RPMI7951 (cell line): ENCODE results near the gene WNT9B. TPM values are rescaled to one million over a fixed set of nuclear protein-coding genes. Genes with fewer than 3 reads are reported as not detected.
"Not testable (repeated sequence)": the region's sequence is repeated elsewhere in the genome, so short reads cannot be mapped to it uniquely, and the experiment has no call there.

ENCODE experiments used
- DNase-seq: peaks from one replicate; pipeline ENCODE4 v3.0.0-alpha.2; 2012; ENCODE audit warnings: low read depth
- total RNA-seq: library from RNA; depleted of rRNA; stranded (reverse); fragments of >200 nt; shearing (Covaris generic); gene quantifications from 2 replicates; pipeline ENCODE4 v1.2.3, GENCODE V29; 2014

The WNT9B gene
- total RNA-seq, 1 experiment from 2014 or later: not detected

DNA sequence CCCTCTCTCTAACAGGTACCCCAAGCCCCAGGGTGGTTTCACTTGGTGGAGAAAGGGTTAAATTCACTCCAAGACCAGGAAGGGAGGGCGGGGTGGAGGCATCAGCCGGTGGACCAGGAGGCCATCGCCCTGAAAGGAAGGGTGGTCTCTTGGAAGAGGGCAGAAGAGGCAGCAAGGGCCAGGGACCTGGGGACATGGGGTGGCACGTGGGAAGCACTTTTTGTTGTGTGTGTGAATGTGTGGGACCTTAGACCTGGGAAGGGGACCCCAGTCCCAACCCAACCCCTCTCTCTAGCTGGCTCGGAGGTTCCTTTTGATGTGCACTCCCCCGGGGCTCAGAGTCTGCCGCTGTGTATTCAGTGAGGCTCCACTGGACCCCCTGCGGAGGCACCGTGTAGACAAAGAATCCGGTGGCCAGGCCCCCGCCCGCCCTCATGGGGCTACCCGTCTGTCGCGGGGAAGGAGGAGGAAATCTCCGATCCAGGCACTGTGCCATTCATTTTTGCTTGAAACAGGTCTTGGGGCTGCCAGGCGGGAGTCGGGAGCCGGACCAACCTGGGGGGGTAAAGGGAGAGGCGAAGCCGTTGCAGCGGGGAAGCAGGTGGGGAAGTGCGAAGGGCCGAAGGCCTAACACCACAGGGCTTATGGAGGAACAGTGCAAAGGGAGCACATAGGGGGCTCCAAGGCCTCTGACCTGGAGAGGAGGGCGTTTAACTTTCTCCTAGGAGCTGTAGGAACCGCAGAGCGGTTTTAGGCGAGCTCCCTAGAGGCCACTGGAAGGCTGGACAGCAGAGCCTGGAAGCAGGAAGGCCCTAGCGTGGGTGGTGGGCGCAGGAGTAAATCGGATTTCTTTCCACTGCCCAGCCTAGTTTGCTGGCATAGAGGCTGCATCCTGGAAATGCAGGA lies 29.6 kb upstream of the WNT9B start:
- no peak for DNase-seq

DNA sequence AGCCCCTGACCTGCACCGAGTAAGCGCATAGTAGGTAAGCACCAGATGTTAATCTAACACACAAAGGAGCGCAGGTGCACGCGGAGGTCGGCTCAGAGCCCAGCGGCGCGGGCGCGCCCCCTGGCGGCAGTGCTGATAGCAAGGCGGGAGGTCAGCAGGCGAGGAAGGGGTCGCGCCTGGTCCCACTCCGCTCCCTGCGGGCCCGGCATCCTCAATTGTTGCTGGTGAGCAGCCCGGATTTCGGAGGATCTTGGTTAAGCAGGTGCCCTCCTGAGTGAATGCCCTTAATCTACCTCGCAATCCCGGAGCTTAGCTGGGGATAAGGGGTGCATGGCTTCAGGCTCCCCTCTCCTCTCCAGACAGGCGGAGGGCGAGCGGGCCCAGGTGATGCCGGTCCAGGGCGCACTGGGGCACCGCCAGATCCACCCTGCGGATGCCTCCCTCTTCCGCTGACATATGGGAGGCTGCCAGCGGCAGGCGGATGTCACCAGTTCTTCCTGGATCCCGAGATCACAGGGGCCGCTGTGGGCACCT lies 28.9 kb upstream of the WNT9B start:
- DNase-seq: no peak

DNA sequence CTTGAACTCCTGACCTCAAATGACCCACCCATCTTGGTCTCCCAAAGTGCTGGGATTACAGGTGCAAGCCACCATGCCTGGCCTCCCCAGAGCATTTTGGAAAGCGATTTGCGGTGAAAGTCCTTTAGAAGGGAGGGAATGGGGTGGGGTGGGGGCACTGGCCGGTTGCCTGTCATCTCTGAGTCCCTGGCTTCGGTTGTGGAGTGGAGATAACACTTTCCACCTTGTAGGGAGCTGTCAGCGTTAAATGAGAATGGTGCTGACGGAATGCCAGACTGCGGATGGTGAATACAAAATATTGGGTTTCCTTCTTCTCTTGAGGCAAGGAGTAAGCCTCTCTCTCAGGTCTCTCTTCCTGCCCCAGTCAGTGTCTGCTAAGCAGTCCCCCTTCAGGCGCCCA lies 27.7 kb upstream of the WNT9B start:
- no peak for DNase-seq

DNA sequence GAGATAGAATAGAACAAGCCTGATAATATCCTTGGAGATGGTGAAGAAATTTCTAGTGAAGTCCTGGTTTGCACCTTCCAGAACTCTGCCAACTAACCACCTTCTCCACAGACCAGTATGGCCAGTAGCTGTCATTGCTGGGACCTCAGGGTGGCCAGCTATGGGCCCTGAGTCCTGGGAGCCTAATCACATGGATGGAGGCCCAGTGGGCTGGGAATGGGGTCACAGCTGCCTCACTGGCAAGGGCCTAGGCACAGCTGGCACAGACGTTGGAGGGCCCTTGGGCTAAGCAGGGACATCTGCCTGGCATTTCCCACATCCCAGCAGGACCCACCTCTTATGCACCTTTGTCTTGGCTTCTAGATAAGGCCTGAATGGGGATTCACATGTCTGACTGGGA lies 25.3 kb upstream of the WNT9B start:
- DNase-seq: no peak

DNA sequence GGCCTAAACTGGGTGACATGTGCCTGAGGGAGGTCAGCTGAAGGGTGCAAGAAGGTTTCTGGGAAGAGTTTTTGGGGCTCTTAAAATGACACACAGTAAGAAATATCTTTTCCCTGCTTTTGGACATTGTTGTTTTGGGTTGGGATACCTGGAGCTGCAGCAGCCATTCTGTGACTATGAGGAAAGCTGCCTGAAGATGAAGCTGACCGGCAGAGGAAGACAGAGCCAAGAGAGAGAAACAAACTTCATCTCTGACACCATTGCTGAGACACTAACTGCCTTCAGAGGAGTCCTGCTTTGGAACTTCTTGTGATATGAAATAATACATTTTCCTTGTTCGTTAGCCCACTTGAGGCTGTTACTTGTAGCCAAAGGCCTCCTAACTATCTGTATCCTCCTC lies 24.1 kb upstream of the WNT9B start:
- DNase-seq: no peak

DNA sequence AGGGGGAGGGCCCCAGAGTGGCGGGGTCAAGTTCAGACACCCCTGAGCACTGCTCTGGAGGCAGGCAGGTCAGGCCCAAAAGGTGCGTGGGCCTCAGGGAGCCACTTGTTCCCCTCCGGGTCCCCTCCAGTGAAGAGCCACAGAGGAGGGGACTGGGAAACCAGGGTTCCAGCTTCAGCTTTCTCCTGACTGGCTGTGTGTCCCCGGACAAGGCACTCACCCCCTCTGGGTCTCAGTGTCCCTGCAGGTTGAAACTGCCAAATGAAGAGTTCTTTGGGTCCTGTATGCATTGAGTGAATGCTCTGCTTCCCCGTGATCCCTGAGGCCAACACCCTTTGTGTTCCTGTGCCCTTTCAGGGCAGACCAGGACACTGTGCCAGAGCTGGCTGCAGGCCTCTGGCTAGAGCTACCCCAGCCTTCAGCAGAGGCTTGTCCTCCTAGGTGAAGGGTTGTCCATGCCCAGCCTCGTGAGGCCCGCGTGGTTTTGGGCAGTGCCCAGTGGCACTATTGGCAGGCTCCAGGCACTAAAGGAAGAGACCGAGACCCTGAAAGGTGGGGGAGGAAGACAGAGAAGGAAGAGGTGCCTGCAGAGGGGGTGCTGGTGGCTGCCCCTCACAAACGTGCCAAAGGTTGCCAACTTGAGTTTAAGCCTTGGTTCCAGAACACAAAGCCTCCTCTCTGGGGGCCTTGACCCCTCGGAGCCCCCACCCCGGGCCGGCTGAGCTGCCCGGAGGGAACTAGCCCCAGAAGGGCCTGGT lies 19.6 kb upstream of the WNT9B start:
- no peak for DNase-seq

DNA sequence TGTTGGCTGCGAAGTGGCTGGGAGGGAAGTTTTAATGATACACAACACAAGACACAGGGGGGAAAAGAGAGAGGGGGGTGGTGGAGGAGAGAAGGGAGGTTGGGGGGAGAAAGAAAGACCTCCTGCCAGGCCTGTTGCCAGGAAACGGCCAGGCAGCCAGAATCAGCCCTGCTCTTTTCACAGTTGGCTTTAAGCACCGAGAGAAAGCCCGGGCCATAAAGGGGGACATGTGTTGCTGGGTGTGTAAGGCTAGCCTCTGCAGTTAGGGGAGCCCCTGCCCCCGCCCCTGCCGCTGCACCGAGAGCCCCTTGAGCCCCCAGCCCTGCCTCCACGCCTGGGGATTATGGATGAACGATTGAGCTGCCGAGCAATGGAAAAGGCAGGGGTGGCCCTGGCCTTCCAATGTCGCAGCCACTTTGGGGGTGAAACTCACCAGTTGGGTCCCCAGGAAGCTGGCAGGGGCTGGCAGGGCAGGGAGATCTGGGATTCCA lies 19.0 kb upstream of the WNT9B start:
- no peak for DNase-seq

DNA sequence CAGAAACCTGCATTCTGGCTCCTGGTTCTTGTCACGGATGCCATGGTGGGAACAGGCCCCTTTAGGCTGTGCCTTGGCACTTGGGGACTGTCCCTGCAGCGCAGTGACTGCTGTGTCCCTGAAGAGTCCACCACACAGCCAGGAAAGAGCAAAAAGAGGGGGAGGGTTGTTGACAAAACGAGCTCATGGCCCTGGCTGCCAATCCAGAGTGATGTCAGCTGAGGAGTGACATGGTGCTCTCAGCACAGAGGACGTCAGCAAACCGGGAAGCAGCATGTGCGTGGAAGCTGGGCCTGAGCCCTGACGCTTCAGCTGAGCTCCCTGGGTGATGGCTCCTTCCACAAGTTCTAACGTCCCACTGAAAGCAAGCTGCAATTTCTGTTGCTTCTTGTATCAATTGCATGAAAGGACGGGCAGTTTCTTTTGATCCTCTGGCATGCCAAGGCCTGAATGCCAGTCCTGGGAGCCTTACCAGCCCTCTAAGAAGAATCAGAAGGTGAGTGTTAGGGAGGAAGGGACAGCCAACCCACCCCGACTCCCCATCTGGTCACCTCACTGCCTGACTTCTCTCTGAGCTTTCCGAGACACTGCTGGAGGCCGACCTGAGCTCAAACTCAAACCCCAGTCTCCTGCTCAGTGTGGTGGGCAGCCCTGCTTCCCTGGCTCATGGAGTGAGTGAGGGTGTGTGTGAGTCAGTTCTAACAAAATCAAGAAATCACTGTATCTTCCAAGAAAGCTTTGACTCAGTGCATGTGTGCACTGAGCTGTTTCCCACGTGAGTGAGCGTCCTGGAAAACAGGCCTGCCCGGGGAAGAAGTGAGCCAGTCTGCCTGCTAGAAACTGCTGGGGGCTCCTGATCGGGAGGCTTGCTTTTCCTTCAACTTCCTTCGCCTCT lies 18.2 kb upstream of the WNT9B start:
- DNase-seq: peak; percentile 24

DNA sequence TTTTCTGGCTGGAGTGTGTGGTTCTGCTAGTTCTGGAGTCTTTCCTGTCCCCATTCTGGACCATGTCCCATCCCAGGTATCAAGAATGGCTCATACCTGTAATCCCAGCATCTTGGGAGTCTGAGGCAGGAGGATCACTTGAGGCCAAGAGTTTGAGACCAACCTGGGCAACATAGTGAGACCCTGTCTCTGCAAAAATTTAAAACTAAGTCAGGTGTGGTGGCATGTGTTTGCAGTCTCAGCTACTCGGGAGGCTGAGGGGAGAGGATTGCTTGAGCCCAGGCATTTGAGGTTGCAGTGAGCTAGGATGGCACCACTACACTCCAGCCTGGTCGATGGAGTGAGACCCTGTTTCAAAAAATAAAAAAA lies 17.6 kb upstream of the WNT9B start:
- DNase-seq: no peak

DNA sequence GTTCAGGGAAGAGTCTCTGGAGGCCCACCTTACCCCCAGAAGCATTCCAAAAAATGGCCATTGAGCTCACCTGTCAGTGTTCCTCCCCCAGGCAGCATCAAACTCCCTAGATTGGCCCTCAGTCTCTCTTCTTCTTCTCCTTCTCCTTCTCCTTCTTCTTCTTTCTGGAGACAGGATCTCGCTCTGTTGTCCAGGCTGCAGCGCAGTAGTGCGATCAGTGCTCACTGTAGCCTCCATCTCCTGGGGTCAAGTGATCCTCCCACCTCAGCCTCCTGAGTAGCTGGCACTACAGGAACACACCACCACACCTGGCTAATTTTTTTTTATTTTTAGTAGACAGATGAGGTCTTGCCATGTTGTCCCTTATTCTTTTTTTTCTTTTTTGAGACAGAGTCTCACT lies 16.5 kb upstream of the WNT9B start:
- DNase-seq: no peak

DNA sequence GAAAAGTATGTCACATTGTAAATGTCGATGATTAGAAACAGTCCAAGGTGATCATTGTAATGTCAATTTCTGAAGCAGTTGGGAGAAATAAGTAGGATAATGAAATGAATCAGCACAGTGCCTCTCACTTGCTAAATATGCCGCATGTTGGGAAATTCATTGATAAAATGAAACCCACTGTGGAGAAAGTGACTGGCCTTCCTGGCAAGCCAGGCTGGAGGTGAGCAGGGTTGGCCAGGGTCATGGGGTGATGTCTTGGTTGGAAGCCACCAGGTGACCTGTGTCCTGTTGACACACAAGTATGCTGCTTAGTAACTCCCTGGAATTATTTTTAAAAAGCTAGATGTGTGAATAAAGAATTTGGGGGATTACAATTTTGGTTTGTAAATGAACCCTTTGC lies 14.9 kb upstream of the WNT9B start:
- DNase-seq: no peak

DNA sequence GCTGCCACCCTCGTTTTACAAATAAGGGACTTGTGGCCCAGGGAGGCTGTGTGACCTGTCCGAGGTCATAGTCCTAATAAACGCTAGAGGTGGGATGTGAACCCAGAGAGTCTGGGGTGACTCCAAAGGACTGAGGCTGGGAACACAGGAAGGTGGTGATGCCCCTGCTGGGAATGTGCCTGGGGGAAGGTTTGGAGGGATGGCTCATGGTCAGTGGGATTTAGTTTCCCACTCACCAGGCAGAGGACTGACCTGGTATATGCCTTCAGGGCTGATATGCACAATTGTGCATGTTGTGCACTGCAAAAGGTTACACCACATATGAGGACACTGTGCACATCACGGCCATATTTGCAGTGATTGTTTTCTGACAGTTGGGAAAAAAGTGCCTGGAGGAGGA lies 13.9 kb upstream of the WNT9B start:
- peak; percentile 13 for DNase-seq

DNA sequence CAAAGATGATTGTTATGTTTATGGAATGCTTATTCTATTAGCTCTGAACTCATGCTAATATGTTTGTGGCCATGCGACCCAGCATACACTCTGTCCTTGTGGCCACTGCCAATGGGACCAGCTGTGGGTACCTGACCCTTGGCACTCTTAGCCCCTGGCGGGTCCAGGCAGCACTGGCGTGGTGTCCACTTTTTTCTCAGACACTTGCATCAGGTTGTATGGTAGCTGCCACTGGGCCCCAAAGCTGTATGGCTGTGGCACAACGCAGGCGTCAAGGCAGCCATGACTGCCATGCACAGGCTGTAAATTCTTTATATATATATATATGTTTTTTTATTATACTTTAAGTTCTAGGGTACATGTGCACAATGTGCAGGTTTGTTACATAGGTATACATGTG lies 12.2 kb upstream of the WNT9B start:
- DNase-seq: no peak

DNA sequence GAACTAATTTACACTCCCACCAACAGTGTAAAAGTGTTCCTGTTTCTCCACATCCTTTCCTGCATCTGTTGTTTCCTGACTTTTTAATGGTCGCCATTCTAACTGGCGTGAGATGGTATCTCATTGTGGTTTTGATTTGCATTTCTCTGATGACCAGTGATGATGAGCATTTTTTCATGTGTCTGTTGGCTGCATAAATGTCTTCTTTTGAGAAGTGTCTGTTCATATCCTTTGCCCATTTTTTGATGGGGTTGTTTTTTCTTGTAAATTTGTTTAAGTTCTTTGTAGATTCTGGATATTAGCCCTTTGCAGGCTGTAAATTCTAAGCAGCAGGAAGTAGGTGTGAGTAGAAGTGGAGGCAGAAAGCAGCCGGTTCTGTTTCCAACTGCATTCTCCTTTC lies 10.8 kb upstream of the WNT9B start:
- not testable (repeated sequence) for DNase-seq

DNA sequence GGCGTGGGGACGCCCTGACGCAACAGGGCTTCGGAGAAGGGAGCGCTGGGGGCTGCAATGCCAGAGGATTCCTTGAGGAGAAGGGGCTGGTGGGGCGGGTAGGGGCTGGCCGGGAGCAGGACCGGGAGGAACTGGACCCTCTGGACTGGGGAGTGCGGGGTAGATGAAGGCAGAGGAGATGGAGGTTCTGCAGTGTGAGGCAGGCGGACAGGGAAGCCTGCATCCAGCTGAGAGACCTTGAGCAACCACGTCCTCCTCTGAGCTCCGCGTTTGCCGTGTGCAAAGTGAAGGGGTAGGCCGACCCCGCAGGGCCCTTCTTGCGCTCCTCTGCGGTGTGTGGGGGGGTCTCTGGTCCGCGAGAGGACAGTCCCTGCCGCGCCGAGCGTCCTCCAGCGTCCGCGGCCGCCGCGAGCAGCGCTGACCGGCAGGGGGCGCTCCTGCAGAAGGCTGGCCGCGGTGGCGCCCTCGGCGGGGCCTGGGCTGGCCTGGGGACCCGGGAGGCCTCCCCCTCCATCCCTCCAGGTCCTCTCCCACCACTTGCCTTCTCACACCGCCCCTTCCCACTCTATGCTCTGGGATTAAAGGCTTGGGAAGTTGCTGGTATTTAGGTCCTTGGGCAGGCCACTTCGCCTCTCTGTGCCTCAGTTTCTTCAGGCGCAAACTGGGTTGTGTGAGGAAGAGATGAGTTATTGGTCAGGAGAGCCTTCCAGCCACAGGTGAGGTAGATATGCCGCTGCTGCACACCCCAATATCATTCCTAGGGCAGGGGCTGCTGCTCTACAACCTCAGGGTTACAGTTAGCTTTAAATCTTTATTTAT lies 9.6 kb upstream of the WNT9B start:
- DNase-seq: no peak

DNA sequence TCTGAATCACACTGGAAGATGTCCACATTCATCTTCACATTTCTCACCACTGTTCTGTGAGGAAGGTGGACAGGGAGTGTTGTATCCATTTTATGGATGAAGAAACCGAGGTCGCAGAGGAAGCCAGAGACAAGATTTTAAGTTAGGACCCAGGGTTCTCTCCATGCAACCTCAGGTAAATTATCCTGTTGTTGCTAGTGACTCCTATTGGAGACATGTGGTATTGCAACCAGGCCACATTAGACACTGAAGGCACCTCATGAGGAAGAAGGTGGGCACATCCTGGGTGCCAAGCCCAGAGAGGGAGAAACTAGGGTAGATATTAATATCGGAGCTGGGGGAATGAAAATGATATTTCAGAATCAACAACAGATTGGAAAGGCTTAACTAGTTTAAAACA lies 8.5 kb upstream of the WNT9B start:
- DNase-seq: no peak

DNA sequence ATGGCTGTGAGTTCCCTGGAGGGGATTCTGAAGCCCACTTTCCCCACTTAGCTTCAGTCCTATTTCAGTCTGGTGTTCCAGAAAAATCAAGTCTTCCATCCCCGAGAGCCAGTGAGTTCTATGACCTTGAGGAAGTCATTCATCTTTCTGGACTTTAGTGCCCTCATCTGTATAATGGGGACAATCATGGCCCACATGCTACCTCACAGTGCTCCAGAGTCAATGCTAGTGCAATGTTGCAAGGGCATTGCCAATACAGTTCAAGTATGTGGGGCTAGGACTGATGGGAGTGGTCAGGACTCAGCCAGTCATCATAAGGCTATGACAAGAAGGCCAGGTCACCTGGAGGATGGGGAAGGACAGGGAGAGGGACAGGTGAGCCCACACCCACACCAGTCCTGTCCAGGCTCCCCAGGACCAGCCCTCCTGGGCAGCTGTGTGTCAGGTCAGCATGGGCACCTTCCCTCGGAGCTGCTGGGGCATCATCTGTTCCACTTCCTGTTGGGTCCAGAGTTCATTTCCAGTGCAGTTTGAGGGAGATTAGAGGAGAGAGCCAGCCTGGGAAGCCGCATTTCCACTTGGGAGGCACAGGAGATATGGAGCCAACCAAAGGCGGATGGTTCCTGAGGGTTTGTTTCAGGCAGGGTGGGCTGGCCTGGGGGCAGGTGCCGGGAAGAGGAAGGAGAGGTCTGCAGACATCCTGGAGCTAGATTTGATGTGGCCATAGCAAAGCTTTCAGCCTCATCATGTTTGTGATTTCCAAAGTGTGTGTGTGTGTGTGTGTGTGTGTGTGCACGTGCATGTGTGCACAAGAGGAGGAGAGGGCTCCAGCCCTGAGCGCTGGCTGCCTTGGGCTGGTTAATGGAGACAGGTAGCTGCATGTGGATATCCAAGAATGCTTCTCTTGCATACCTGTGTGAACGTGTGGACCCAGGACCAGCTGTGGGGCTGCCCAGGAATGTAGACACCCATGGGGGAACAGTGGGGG lies 3.9 kb upstream of the WNT9B start:
- DNase-seq: no peak

DNA sequence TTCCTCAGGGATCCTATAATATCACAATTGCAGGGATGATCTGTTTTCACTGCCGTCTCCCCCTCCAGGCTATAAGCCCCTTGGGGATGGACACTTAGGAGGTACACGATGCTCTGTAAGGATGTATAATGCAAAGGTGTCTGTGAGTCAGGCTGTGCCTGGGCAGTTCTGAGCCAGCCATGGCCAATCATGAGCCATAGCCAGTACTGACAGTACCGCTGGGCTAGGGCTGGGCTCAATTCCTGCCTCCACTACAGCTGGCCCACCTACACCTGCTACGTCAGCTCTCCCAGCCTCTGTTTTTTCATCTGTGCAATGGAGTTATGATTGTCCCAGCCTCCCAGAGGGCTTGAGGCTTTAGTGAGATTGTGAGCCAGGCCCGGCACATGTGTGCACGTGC lies 2.8 kb upstream of the WNT9B start:
- DNase-seq: no peak

DNA sequence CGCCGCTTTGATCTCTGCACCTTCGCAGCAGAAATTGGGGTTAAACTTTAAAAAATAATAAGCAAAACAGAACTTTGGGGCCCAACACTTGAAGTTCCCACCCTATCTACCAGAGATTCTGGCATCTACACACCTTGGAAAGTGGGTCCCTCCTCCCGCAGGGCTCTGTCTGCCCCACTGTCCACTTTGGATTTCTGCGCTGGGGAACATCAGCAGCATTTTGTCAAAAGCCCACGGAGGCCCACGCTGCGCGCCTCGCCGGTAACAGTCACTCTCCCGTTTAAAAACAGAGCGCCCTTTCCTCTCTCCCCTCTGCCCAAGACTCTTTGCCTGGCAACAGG lies 725 bp upstream of the WNT9B start:
- no peak for DNase-seq
